ENCODE results near the gene TBC1D21. TPM values are rescaled to one million over a fixed set of nuclear protein-coding genes. Genes with fewer than 3 reads are reported as not detected.

Gene TBC1D21
- total RNA-seq, 1 donor from 2014 or later, result not detected

DNA sequence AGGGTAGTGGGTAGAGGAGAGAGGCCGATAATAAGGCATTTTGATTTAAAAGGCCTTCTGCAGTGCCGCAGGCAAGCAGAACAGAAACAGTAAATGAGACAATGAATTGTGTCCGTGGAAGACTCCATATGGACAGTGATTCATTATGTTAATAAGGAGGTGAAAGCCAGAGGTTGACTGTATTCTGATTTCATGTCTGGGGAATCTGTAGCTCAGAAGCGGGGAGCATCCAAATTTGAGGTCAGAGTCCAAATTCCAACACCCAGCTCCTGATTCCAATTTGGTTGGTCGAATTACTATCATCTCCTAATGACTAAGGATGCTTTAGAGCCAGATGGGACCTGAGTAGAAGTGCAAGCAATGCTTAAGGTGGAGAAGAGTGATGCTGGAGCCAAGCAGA is 1.0 kb upstream of the TBC1D21 start:
- TF ChIP-seq, protein P1, sequence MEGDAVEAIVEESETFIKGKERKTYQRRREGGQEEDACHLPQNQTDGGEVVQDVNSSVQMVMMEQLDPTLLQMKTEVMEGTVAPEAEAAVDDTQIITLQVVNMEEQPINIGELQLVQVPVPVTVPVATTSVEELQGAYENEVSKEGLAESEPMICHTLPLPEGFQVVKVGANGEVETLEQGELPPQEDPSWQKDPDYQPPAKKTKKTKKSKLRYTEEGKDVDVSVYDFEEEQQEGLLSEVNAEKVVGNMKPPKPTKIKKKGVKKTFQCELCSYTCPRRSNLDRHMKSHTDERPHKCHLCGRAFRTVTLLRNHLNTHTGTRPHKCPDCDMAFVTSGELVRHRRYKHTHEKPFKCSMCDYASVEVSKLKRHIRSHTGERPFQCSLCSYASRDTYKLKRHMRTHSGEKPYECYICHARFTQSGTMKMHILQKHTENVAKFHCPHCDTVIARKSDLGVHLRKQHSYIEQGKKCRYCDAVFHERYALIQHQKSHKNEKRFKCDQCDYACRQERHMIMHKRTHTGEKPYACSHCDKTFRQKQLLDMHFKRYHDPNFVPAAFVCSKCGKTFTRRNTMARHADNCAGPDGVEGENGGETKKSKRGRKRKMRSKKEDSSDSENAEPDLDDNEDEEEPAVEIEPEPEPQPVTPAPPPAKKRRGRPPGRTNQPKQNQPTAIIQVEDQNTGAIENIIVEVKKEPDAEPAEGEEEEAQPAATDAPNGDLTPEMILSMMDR (IDR thresholded peaks at IDR 0.05), result no peak
- Mint-ChIP-seq H3K4me1 (ENCODE audit: unreplicated experiment) (no peaks in the 10 kb centered on the region), H3K9me3 (ENCODE audit: unreplicated experiment) (no peaks in the 10 kb centered on the region), H3K36me3 (ENCODE audit: unreplicated experiment) (no peaks in the 10 kb centered on the region), H3K27me3 (ENCODE audit: unreplicated experiment) (peaks cover 78% of the 10 kb centered on the region), H3K27ac (ENCODE audit: unreplicated experiment) (no peak overlapping the region), H3K4me3 (ENCODE audit: unreplicated experiment) (no peak overlapping the region)
- DNase-seq (ENCODE audit: extremely low spot score, unreplicated experiment), result no peak

DNA sequence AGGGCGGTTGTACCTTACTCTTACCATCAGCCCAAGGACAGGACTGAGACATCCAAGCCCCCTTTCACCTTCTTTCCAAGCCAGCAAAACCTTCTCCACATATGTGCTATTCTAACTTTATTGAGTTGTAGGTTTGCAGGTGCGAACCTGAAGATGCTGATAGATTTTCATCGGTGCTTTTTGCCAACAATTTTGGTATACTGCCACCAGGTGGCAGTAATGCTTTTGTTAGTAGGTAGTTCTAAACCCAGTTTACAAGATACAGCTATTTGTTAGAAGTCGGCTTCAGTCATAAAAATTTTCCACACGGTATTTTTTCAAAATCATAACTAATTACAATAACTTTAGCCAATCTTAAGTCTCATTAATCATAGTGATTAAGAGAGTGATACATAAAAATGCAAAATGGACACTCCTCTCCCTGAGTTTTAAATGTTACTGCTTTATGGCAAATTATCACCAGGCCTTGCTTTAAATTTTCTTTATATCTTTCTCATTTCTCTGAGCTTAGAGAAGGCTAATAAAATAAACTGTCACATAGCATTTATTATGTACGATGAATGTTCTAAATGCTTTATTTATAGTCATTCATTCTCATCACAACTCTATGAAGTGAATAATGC is 636 bp downstream of the TBC1D21 start:
- Mint-ChIP-seq H3K27ac (ENCODE audit: unreplicated experiment) (no peak overlapping the region), H3K27me3 (ENCODE audit: unreplicated experiment) (peaks cover 76% of the 10 kb centered on the region), H3K4me3 (ENCODE audit: unreplicated experiment) (no peak overlapping the region), H3K4me1 (ENCODE audit: unreplicated experiment) (no peaks in the 10 kb centered on the region), H3K36me3 (ENCODE audit: unreplicated experiment) (no peaks in the 10 kb centered on the region), H3K9me3 (ENCODE audit: unreplicated experiment) (no peaks in the 10 kb centered on the region)
- DNase-seq (ENCODE audit: extremely low spot score, unreplicated experiment), result no peak
- TF ChIP-seq, protein P1 (IDR thresholded peaks at IDR 0.05), result peak; percentile 72

DNA sequence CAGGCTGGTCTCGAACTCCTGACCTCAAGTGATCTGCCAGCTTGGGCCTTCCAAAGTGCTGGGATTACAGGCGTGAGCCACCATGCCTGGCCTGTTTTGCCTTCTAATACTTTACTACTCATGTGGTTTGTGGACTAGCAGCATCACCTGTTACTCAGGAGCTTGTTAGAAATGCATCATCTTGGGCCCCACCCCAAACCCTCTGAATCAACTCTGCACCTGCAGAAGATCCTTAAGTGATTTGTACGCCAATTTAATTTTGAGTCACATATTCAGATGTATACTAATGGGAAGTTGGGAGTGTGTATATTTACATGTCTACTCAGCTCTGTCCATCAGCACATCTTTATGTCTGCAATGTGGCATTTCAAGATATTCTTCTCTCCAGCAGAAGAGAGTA is 6.1 kb downstream of the TBC1D21 start:
- Mint-ChIP-seq H3K36me3 (ENCODE audit: unreplicated experiment) (no peaks in the 10 kb centered on the region), H3K4me1 (ENCODE audit: unreplicated experiment) (no peaks in the 10 kb centered on the region), H3K27me3 (ENCODE audit: unreplicated experiment) (peaks cover 64% of the 10 kb centered on the region), H3K27ac (ENCODE audit: unreplicated experiment) (no peak overlapping the region), H3K9me3 (ENCODE audit: unreplicated experiment) (no peaks in the 10 kb centered on the region), H3K4me3 (ENCODE audit: unreplicated experiment) (no peak overlapping the region)
- TF ChIP-seq, protein P1 (IDR thresholded peaks at IDR 0.05), result no peak
- no peak for DNase-seq (ENCODE audit: extremely low spot score, unreplicated experiment)

DNA sequence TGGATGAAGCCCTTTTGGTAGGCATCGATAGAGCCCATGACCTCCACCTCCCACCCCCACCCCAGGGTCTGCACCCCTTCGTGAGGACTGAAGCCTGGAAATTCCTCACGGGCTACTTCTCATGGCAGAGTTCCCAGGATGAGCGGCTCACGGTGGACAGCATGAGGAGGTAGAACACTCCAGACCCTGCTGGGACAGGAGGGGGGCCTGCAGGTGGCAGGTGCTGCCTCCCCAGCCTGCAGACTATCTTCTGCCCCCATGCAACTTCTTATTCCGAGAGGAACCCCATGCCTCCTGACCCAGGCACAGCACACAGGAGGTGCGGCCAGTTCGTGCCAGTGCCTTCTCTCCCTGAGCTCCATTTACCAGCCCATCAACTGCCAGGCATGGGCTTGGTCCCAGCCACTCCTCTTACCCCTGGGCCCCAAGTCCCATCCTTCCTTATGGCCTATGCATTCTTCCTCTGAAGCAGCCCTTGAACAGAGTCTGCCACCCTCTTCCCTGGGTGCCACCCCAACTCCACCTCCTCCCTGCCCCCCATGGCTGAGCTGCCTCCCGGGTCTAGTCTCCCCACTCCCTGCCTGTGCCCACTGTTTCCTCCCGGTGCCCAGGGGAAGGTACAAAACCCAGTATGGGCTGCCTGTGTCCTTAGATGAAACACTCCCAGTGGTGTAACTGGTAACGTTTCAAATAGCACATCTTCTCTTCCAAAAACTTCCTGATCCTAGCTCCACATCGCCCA is 8.4 kb downstream of the TBC1D21 start:
- Mint-ChIP-seq H3K9me3 (ENCODE audit: unreplicated experiment) (no peaks in the 10 kb centered on the region), H3K4me1 (ENCODE audit: unreplicated experiment) (no peaks in the 10 kb centered on the region), H3K36me3 (ENCODE audit: unreplicated experiment) (no peaks in the 10 kb centered on the region), H3K27ac (ENCODE audit: unreplicated experiment) (no peak overlapping the region), H3K4me3 (ENCODE audit: unreplicated experiment) (no peak overlapping the region), H3K27me3 (ENCODE audit: unreplicated experiment) (peaks cover 64% of the 10 kb centered on the region)
- TF ChIP-seq, protein P1 (IDR thresholded peaks at IDR 0.05), result no peak
- no peak for DNase-seq (ENCODE audit: extremely low spot score, unreplicated experiment)

DNA sequence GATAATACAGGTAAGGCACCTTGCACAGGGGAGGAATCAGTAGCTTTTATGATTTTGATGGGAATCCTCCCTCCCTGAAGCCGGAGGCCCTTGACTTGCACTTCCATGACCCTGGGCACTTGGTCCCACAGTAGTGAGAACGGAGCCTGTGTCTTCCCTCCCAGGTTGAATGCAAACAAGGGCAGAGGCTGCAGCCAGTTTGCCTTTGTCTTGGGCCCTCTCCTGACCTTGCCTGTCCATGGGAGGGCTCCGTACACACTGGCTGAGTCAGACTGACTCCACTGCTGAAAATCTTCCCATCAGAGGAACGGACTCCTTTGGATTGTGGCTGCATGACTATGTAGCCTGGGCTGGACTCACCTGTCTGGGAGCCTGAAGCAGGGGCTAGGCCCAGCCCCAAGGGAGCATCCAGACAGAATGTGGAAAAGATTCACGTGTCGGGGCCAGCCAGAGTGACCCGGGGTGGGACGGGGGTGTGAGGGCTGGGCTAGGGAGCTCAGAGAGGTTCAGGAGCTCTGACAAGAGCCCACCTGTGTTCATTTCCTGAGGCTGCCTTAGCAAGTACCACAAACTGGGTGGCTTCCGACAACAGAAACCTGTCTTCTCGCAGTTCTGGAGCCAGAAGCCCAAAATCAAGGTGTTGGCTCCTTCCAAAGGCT is 9.5 kb downstream of the TBC1D21 start:
- Mint-ChIP-seq H3K4me3 (ENCODE audit: unreplicated experiment) (no peak overlapping the region), H3K4me1 (ENCODE audit: unreplicated experiment) (no peaks in the 10 kb centered on the region), H3K9me3 (ENCODE audit: unreplicated experiment) (no peaks in the 10 kb centered on the region), H3K36me3 (ENCODE audit: unreplicated experiment) (no peaks in the 10 kb centered on the region), H3K27me3 (ENCODE audit: unreplicated experiment) (peaks cover 59% of the 10 kb centered on the region), H3K27ac (ENCODE audit: unreplicated experiment) (no peak overlapping the region)
- TF ChIP-seq, protein P1 (IDR thresholded peaks at IDR 0.05), result no peak
- DNase-seq (ENCODE audit: extremely low spot score, unreplicated experiment), result no peak

Data from osteocyte (in vitro differentiated cells).